ENCODE measurements around the gene MYO3A. TPM values are rescaled to one million over a fixed set of nuclear protein-coding genes. Genes with fewer than 3 reads are reported as not detected.

MYO3A gene
- total RNA-seq, 3 donors from 2014 or later = 0.29 to 0.33 TPM; not detected in 1

DNA sequence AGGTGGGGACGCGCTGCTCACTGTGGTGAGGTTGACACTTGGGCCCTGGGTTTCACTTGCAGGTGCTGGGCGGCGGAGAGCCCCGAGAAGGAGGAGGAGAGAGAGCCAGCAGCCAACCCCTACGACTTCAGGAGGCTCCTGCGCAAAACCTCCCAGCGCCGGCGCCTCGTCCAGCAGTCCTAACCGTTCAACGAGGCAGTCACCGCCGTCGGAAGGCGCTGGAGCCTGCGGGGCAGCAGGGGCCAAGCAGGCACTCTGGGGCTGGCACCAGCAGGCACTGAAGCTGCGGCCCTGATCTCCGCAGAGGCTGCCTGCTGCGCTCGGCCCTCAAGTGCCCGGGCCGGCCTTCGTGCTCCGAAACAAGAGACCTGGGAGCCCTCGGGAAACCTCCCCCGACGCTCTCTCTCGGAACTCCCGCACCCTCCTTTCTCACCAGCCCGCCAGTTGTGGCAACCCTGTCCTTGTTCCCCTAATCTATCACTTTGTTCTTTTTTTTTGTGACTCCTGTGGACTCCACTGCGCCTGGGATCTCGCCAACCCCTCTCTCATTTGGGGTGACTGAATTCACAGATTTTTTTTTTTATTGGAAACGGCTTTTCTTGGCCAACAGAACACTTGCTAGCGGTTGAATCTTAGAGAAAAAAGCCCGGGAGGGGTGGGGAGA is 277.9 kb downstream of the MYO3A start:
- no peaks in the 10 kb centered on the region for H3K9me3 ChIP-seq
- peaks cover 0 to 5% of the 10 kb centered on the region in 2 donors for H3K4me1 ChIP-seq
- intact Hi-C loops (cut with DNase I; ENCODE audit: low total_unique reads) = no loop called here
- TF ChIP-seq POLR2AphosphoS5 (IDR thresholded peaks at IDR 0.05) = no peak
- TF ChIP-seq, protein P1, sequence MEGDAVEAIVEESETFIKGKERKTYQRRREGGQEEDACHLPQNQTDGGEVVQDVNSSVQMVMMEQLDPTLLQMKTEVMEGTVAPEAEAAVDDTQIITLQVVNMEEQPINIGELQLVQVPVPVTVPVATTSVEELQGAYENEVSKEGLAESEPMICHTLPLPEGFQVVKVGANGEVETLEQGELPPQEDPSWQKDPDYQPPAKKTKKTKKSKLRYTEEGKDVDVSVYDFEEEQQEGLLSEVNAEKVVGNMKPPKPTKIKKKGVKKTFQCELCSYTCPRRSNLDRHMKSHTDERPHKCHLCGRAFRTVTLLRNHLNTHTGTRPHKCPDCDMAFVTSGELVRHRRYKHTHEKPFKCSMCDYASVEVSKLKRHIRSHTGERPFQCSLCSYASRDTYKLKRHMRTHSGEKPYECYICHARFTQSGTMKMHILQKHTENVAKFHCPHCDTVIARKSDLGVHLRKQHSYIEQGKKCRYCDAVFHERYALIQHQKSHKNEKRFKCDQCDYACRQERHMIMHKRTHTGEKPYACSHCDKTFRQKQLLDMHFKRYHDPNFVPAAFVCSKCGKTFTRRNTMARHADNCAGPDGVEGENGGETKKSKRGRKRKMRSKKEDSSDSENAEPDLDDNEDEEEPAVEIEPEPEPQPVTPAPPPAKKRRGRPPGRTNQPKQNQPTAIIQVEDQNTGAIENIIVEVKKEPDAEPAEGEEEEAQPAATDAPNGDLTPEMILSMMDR (IDR thresholded peaks at IDR 0.05) = no peak
- no peak for TF ChIP-seq POLR2A (IDR thresholded peaks at IDR 0.05)
- H3K36me3 ChIP-seq = no peaks in the 10 kb centered on the region
- DNase-seq (ENCODE audit: low spot score in 2 of 2) = no peak
- H3K4me3 ChIP-seq = no peak overlapping the region
- H3K27me3 ChIP-seq = peaks cover 0 to 67% of the 10 kb centered on the region in 2 donors
- no peak overlapping the region for H3K27ac ChIP-seq

- DNase-seq (ENCODE audit: low spot score in 2 of 2) = no peak
- Histone ChIP-seq H3K4me1 (peaks cover 0 to 7% of the 10 kb centered on the region in 2 donors), H3K27ac (no peak overlapping the region), H3K9me3 (no peaks in the 10 kb centered on the region), H3K27me3 (peaks cover 0 to 73% of the 10 kb centered on the region in 2 donors), H3K36me3 (no peaks in the 10 kb centered on the region), H3K4me3 (no peak overlapping the region)
- TF ChIP-seq POLR2A (IDR thresholded peaks at IDR 0.05) (no peak), POLR2AphosphoS5 (IDR thresholded peaks at IDR 0.05) (no peak)
- TF ChIP-seq, protein P1 (IDR thresholded peaks at IDR 0.05) = no peak
- intact Hi-C loops (cut with DNase I; ENCODE audit: low total_unique reads) = no loop called here
Measured at GRCh38 chr10:26212511-26212910, 278.5 kb downstream of the MYO3A start.

DNA sequence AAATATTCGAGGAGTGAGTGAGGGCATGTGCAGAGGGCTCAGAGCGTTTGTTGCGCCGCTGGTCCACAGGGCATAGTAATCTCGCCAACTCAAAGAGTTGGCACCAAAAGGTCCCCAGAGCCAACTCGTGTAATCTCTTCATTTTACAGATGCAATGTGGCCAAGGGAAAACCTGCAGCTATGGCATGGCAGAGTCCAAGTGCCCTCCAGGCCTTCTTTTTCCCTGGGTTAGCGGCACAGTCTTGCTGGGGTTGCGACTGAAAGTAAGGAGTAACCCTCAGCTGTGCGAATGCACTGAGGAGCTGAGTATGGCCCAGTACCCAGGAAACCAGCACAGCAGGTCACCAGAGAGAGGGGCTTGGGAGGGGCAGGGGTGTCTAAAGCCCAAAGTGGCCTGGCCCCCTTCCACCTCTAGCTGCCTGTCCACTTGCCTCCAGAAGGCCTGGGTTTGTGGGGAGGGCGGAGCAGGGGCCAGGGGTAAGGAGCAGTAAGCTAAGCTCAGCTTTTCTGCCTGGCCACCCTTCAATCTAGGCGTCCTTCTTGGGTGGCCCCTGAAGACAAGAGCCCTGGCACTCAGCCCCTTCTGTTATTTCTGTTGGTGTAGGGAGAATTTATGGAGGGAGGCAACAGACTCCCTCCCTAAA is 279.2 kb downstream of the MYO3A start:
- H3K27ac ChIP-seq = no peak overlapping the region
- no peaks in the 10 kb centered on the region for H3K9me3 ChIP-seq
- peaks cover 0 to 13% of the 10 kb centered on the region in 2 donors for H3K4me1 ChIP-seq
- peaks cover 4 to 81% of the 10 kb centered on the region in 2 donors for H3K27me3 ChIP-seq
- no peak overlapping the region for H3K4me3 ChIP-seq
- DNase-seq (ENCODE audit: low spot score in 2 of 2) = no peak
- no peaks in the 10 kb centered on the region for H3K36me3 ChIP-seq
- TF ChIP-seq, protein P1 (IDR thresholded peaks at IDR 0.05) = no peak
- TF ChIP-seq POLR2A (IDR thresholded peaks at IDR 0.05) = no peak
- TF ChIP-seq POLR2AphosphoS5 (IDR thresholded peaks at IDR 0.05) = no peak
- intact Hi-C loops (cut with DNase I; ENCODE audit: low total_unique reads) = no loop called here

DNA sequence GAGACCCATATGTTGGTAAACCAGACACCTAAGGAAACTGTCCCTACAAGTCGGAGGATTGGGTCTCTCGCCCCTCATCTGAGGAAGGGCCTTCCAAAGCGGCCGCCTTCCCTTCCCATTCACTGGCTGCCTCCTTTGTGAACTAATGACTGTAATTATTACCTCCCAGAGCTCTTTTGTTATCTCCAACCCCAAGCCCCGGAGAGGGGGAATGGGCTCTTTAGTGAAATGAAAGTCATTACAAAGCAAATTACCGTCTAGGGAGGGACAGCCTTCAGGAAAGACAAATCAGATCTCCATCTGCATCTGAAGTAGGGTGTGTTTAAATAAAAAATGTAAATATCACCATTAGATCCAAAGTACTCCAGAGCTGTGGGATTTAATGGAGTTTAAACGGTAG is 280.0 kb downstream of the MYO3A start:
- Histone ChIP-seq H3K9me3 (no peaks in the 10 kb centered on the region), H3K4me3 (no peak overlapping the region), H3K36me3 (no peaks in the 10 kb centered on the region), H3K4me1 (peaks cover 0 to 13% of the 10 kb centered on the region in 2 donors), H3K27ac (no peak overlapping the region), H3K27me3 (peaks cover 4 to 88% of the 10 kb centered on the region in 2 donors)
- TF ChIP-seq, protein P1 (IDR thresholded peaks at IDR 0.05) = no peak
- TF ChIP-seq POLR2AphosphoS5 (IDR thresholded peaks at IDR 0.05) = no peak
- TF ChIP-seq POLR2A (IDR thresholded peaks at IDR 0.05) = no peak
- DNase-seq (ENCODE audit: low spot score in 2 of 2) = no peak
- intact Hi-C loops (cut with DNase I; ENCODE audit: low total_unique reads) = no loop called here

Data from breast epithelium (tissue), 4 donors.